D721Med (cell line): ENCODE measurements around the gene MIOX.

Experiments
- DNase-seq: peaks from one replicate; pipeline ENCODE4 v3.0.0; 2011; ENCODE audit warnings: low spot score; ENCODE audit not compliant: insufficient read length
- FAIRE-seq: peaks from 2 replicates; lab custom pipeline; 2011; peaks lifted over from hg19 to GRCh38; lab: Jason Lieb, UNC
- CTCF ChIP-seq: IDR thresholded peaks from 2 replicates; pipeline ENCODE4 v1.5.1; 2012; ENCODE audit warnings: mild to moderate bottlenecking, control low read depth; ENCODE audit not compliant: insufficient read depth; ENCODE audit errors: missing control alignments

The MIOX gene

GRCh38 chr22:50456466-50457234, 30.0 kb upstream of the MIOX start:
- no peak for FAIRE-seq
- no peak for DNase-seq
- peak; percentile 8 for TF ChIP-seq CTCF

GRCh38 chr22:50459016-50459415, 27.6 kb upstream of the MIOX start:
- FAIRE-seq (no peak), DNase-seq (no peak)
- TF ChIP-seq CTCF: no peak

GRCh38 chr22:50459496-50460140, 27.0 kb upstream of the MIOX start:
- TF ChIP-seq CTCF: no peak
- no peak for DNase-seq
- FAIRE-seq: no peak

GRCh38 chr22:50460938-50461337, 25.7 kb upstream of the MIOX start:
- TF ChIP-seq CTCF: no peak
- DNase-seq (no peak), FAIRE-seq (no peak)

- FAIRE-seq: no peak
- no peak for TF ChIP-seq CTCF
- DNase-seq: no peak
Measured at GRCh38 chr22:50461536-50461935, 25.1 kb upstream of the MIOX start.

- FAIRE-seq: no peak
- DNase-seq: no peak
Measured at GRCh38 chr22:50461979-50462540, 24.6 kb upstream of the MIOX start.

More at GRCh38 chr22:50461979-50462540, 24.6 kb upstream of the MIOX start:
- no peak for TF ChIP-seq CTCF
